Upper lobe of left lung (tissue), 4 donors: ENCODE data around the gene SELENOW.

Experiments
- CTCF ChIP-seq, 6 experiments: fragments of 450-650 bp in 4 of 6; fragments of 200-600 bp in 2 of 6; sonication (generic) in 2 of 6; IDR thresholded peaks; one replicate each; pipeline ENCODE4 v1.5.1; 2016 to 2019; ENCODE audit warnings: antibody characterized with exemption in 6 of 6
- POLR2A ChIP-seq, 4 donors: fragments of 450-650 bp; IDR thresholded peaks; one replicate each; pipeline ENCODE4 v1.5.1; 2016 to 2017; ENCODE audit warnings: antibody characterized with exemption in 4 of 4, mild to moderate bottlenecking in 2 of 4
- POLR2AphosphoS5 ChIP-seq, 2 donors: sonication (generic); formaldehyde crosslinking; IDR thresholded peaks; one replicate each; pipeline ENCODE4 v1.5.1; 2017; ENCODE audit warnings: antibody characterized with exemption in 2 of 2

DNA sequence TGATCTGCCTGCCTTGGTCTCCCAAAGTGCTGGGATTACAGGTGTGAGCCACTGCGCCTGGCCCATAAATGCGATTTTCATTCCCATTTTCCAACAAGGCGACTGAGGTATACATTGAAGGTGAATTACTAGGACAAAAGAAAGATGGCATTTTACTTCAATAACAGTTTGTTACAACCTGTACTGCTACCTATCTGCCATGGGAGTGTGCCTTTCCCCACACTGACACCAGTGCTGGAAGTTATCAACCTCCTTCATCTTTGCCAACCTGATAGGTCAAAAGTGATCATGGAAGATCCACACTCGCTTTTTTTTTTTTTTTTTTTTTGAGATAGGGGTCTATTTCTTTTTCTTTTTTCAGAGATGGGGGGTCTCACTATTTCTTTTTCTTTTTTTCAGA lies 54.2 kb downstream of the SELENOW start:
- TF ChIP-seq CTCF (IDR thresholded peaks at IDR 0.05): no peak
- TF ChIP-seq POLR2AphosphoS5 (IDR thresholded peaks at IDR 0.05): no peak
- no peak for TF ChIP-seq POLR2A (IDR thresholded peaks at IDR 0.05)
